M059J (cell line): Measurements from ENCODE around the gene PRPF19. TPM values are rescaled to one million over a fixed set of nuclear protein-coding genes. Genes with fewer than 3 reads are reported as not detected.
"Not testable (repeated sequence)": the region's sequence is repeated elsewhere in the genome, so short reads cannot be mapped to it uniquely, and the experiment has no call there.

ENCODE experiments used
- DNase-seq: peaks from one replicate; pipeline ENCODE4 v3.0.0-alpha.2; 2012; ENCODE audit warnings: low read depth
- total RNA-seq: library from RNA; depleted of rRNA; stranded (reverse); fragments of >200 nt; shearing (Covaris generic); gene quantifications from 2 replicates; pipeline ENCODE4 v1.2.3, GENCODE V29; 2014

PRPF19 gene
- total RNA-seq, 1 experiment from 2014 or later: 117 TPM

GRCh38 chr11:60923800-60924109, 17.4 kb upstream of the PRPF19 start:
- no peak for DNase-seq

GRCh38 chr11:60923326-60923725, 16.9 kb upstream of the PRPF19 start:
- no peak for DNase-seq

- DNase-seq: no peak
Measured at GRCh38 chr11:60922906-60923305, 16.5 kb upstream of the PRPF19 start.

- no peak for DNase-seq
Measured at GRCh38 chr11:60921777-60922335, 15.5 kb upstream of the PRPF19 start.

- no peak for DNase-seq
Measured at GRCh38 chr11:60921259-60921658, 14.9 kb upstream of the PRPF19 start.

- DNase-seq: no peak
Measured at GRCh38 chr11:60919956-60920355, 13.6 kb upstream of the PRPF19 start.

- no peak for DNase-seq
Measured at GRCh38 chr11:60919320-60919719, 12.9 kb upstream of the PRPF19 start.

- DNase-seq: peak; percentile 57
Measured at GRCh38 chr11:60918939-60919265, 12.5 kb upstream of the PRPF19 start.

GRCh38 chr11:60918251-60918938, 12.0 kb upstream of the PRPF19 start:
- no peak for DNase-seq

- DNase-seq: no peak
Measured at GRCh38 chr11:60917267-60917666, 10.9 kb upstream of the PRPF19 start.

- DNase-seq: no peak
Measured at GRCh38 chr11:60916669-60917206, 10.4 kb upstream of the PRPF19 start.

GRCh38 chr11:60915248-60915914, 9.0 kb upstream of the PRPF19 start:
- DNase-seq: peak; percentile 84

- DNase-seq: peak; percentile 56
Measured at GRCh38 chr11:60914633-60915247, 8.4 kb upstream of the PRPF19 start.

- peak; percentile 92 for DNase-seq
Measured at GRCh38 chr11:60913793-60914632, 7.6 kb upstream of the PRPF19 start, which contains the start of gene TMEM109. Gene TMEM109, plus strand, starts transcription at chr11:60914158. Its CDS starts 5,536 bp downstream, at chr11:60919694.

GRCh38 chr11:60912851-60913528, 6.6 kb upstream of the PRPF19 start:
- DNase-seq: no peak

GRCh38 chr11:60912223-60912850, 6.0 kb upstream of the PRPF19 start:
- no peak for DNase-seq

GRCh38 chr11:60910711-60911380, 4.5 kb upstream of the PRPF19 start:
- DNase-seq: no peak

GRCh38 chr11:60910281-60910687, 3.9 kb upstream of the PRPF19 start:
- DNase-seq: no peak

GRCh38 chr11:60909680-60910280, 3.4 kb upstream of the PRPF19 start:
- not testable (repeated sequence) for DNase-seq

GRCh38 chr11:60908803-60909202, 2.4 kb upstream of the PRPF19 start:
- DNase-seq: no peak
